A549 (cell line): ENCODE measurements around the gene SLAMF8. TPM values are rescaled to one million over a fixed set of nuclear protein-coding genes. Genes with fewer than 3 reads are reported as not detected.
A peak's percentile ranks its signal among the peaks of the same experiment; 100 is the strongest.

Source experiments
- ATAC-seq, 2 experiments: fragments of 200-7000 bp in 1 of 2; fragments of >200 bp in 1 of 2; cut with Nextera tagmentation in 1 of 2; cut with Tn5 transposase in 1 of 2; 3 replicates each; pipeline versions ENCODE4 v1.8.0 to v1.9.1; 2018 to 2020; ENCODE audit warnings: mild to moderate bottlenecking in 1 of 2, moderate library complexity in 1 of 2
- CTCF ChIA-PET: fragments of 300-600 bp; sonication (Branson Sonifier 250); formaldehyde crosslinking; extraction: SDS; loops from one replicate; lab custom pipeline; 2021; ENCODE audit warnings: antibody characterized with exemption, inconsistent platforms; lab: Yijun Ruan, JAX
- POLR2A ChIA-PET: fragments of 350-600 bp; formaldehyde crosslinking; extraction: SDS; loops from one replicate; lab custom pipeline; 2021; ENCODE audit warnings: antibody characterized with exemption, inconsistent platforms; lab: Yijun Ruan, JAX
- DNase-seq, 2 experiments: peaks; one replicate each; pipeline versions ENCODE4 v3.0.0 to v3.0.0-alpha.2; 2011 to 2016; ENCODE audit warnings: low read depth in 1 of 2, low spot score in 1 of 2
- FAIRE-seq: peaks from 2 replicates; lab custom pipeline; 2011; peaks lifted over from hg19 to GRCh38; lab: Jason Lieb, UNC
- H3K27ac ChIP-seq, 2 experiments: fragments of >200 bp; sonication (Bioruptor Twin); formaldehyde crosslinking; 3 replicates each; pipeline ENCODE4 v1.5.1; 2016 to 2017
- H3K4me1 ChIP-seq: fragments of >200 bp; sonication (Bioruptor Twin); formaldehyde crosslinking; 3 replicates; pipeline ENCODE4 v1.6.1; 2016
- H3K4me2 ChIP-seq: fragments of >200 bp; sonication (Bioruptor Twin); formaldehyde crosslinking; 3 replicates; pipeline ENCODE4 v1.6.1; 2016
- H3K4me3 ChIP-seq: fragments of >200 bp; sonication (Bioruptor Twin); formaldehyde crosslinking; 3 replicates; pipeline ENCODE4 v1.5.1; 2016
- H3K9me3 ChIP-seq: fragments of >200 bp; sonication (Bioruptor Twin); formaldehyde crosslinking; 3 replicates; pipeline ENCODE4 v1.6.1; 2016
- CHD2 ChIP-seq: fragments of 150-350 bp; IDR thresholded peaks from 2 replicates; pipeline ENCODE4 v1.6.1; 2014; ENCODE audit warnings: low read length; ENCODE audit not compliant: partially characterized antibody
- CTCF ChIP-seq: fragments of >200 bp; sonication (Bioruptor Twin); formaldehyde crosslinking; IDR thresholded peaks from 3 replicates; pipeline ENCODE4 v1.5.1; 2016
- FOSL2 ChIP-seq, 2 experiments: fragments of 450-650 bp in 1 of 2; fragments of >200 bp in 1 of 2; sonication (Bioruptor Twin) in 1 of 2; formaldehyde crosslinking; IDR thresholded peaks; 2 replicates each; pipeline versions ENCODE4 v1.5.0 to v1.6.1; 2016 to 2020; ENCODE audit warnings: mild to moderate bottlenecking in 1 of 2, moderate library complexity in 1 of 2
- FOXS1 ChIP-seq: fragments of 250-450 bp; sonication (Bioruptor Pico); IDR thresholded peaks from 2 replicates; pipeline ENCODE4 v1.5.0; 2020; ENCODE audit warnings: mild to moderate bottlenecking, moderate library complexity
- HOXA7 ChIP-seq: fragments of 250-450 bp; sonication (Bioruptor Pico); IDR thresholded peaks from 2 replicates; pipeline ENCODE4 v1.5.0; 2020; ENCODE audit warnings: mild to moderate bottlenecking, moderate library complexity
- KDM1A ChIP-seq: fragments of 200-600 bp; sonication (generic); IDR thresholded peaks from 2 replicates; pipeline ENCODE4 v1.6.1; 2016; ENCODE audit warnings: low read depth, mild to moderate bottlenecking
- KDM5A ChIP-seq: fragments of 200-600 bp; sonication (generic); IDR thresholded peaks from 2 replicates; pipeline ENCODE4 v1.6.1; 2016; ENCODE audit warnings: antibody characterized with exemption, mild to moderate bottlenecking
- MAFK ChIP-seq: fragments of 450-650 bp; IDR thresholded peaks from 2 replicates; pipeline ENCODE4 v1.6.1; 2014; ENCODE audit not compliant: partially characterized antibody
- MAX ChIP-seq: IDR thresholded peaks from 2 replicates; pipeline ENCODE4 v1.6.1; 2012
- MAZ ChIP-seq: fragments of 150-350 bp; IDR thresholded peaks from 2 replicates; pipeline ENCODE4 v1.6.1; 2014; ENCODE audit warnings: antibody characterized with exemption, low read depth, low read length, borderline replicate concordance
- MYC ChIP-seq: IDR thresholded peaks from 2 replicates; pipeline ENCODE4 v1.6.1; 2012; ENCODE audit warnings: mild to moderate bottlenecking, inconsistent platforms, low read length, improper control_type of control experiment, borderline replicate concordance
- POLR2A ChIP-seq: IDR thresholded peaks from 2 replicates; pipeline ENCODE4 v1.6.1; 2012; ENCODE audit warnings: mild to moderate bottlenecking, low read length
- RAD21 ChIP-seq, 2 experiments: fragments of >200 bp in 1 of 2; sonication (Bioruptor Twin) in 1 of 2; formaldehyde crosslinking in 1 of 2; IDR thresholded peaks in 1 of 2; conservative IDR thresholded peaks in 1 of 2; 2 replicates in 1 of 2; 3 replicates in 1 of 2; pipeline ENCODE4 v1.6.1; 2012 to 2018; ENCODE audit warnings: inconsistent platforms in 1 of 2
- SMC3 ChIP-seq: fragments of >200 bp; sonication (Bioruptor Twin); formaldehyde crosslinking; IDR thresholded peaks from 3 replicates; pipeline ENCODE4 v1.6.1; 2018; ENCODE audit warnings: inconsistent platforms
- TFCP2L1 ChIP-seq: fragments of 250-450 bp; sonication (Bioruptor Pico); IDR thresholded peaks from 2 replicates; pipeline ENCODE4 v1.5.0; 2021; ENCODE audit warnings: mild to moderate bottlenecking
- USF2 ChIP-seq: fragments of 450-650 bp; IDR thresholded peaks from 2 replicates; pipeline ENCODE4 v1.6.1; 2014; ENCODE audit warnings: antibody characterized with exemption
- ZC3H11A ChIP-seq: fragments of 450-650 bp; IDR thresholded peaks from 2 replicates; pipeline ENCODE4 v1.6.1; 2014; ENCODE audit warnings: antibody characterized with exemption, mild to moderate bottlenecking
- ZSCAN20 ChIP-seq: fragments of 250-450 bp; sonication (Bioruptor Pico); IDR thresholded peaks from 2 replicates; pipeline ENCODE4 v1.8.0; 2022; ENCODE audit warnings: mild to moderate bottlenecking, moderate library complexity
- WGBS: methylation state at CpG from one replicate; pipeline ENCODE4 v1.1.6; 2017; ENCODE audit errors: missing lambda C conversion rate; 5-methylcytosine and 5-hydroxymethylcytosine counted together
- polyA plus RNA-seq, 4 experiments: library from polyadenylated mRNA; depleted of rRNA in 3 of 4; stranded (reverse); fragments of >200 nt; fragmentation: RNase III in 1 of 4; extraction: RNeasy Plus Mini Kit Qiagen cat#74134 plus additional on column Dnase treatment in 1 of 4; gene quantifications; 2 replicates in 3 of 4; 3 replicates in 1 of 4; pipeline ENCODE4 v1.2.3, GENCODE V29; 2011 to 2017

The SLAMF8 gene
- polyA plus RNA-seq, 2 of the 4 experiments (the other 2 are of a cell fraction) = not detected

- ATAC-seq (no peak), DNase-seq (no peak), FAIRE-seq (no peak)
- no peak overlapping the region for H3K4me3 ChIP-seq
- H3K9me3 ChIP-seq = no peaks in the 10 kb centered on the region
- ChIA-PET CTCF (interaction anchor here (1.3 to 16.7 kb wide), 2 partner anchors 32 to 96 kb away, joined by 3 to 565 read pairs; partner anchors contain the start of gene SLAMF8), POLR2A (no interaction called here)
- TF ChIP-seq USF2 = no peak
- H3K4me2 ChIP-seq = no peak overlapping the region
- no peak overlapping the region for H3K27ac ChIP-seq
- no peaks in the 10 kb centered on the region for H3K4me1 ChIP-seq
- 50% methylated on average over 5 of the region's 5 CpGs for WGBS
These were observed 31.1 kb upstream of the SLAMF8 start for GRCh38 chr1:159795534-159795933.

- peak; percentile 69 for TF ChIP-seq MYC
- TF ChIP-seq SMC3 = peak; percentile 96
- peak; percentile 60; the same call in 1 of the 2 replicates for TF ChIP-seq MAX
- TF ChIP-seq RAD21 (conservative IDR thresholded peaks at IDR 0.05 in 1 of 2, IDR thresholded peaks at IDR 0.05 in 1 of 2) = peak; percentile 87
- no peak for TF ChIP-seq MAFK
- TF ChIP-seq CTCF = peak; percentile 88
- no peak for TF ChIP-seq HOXA7 (CRISPR knock-in tag)
- ChIA-PET CTCF (interaction anchor here (0.6 to 16.7 kb wide), 43 partner anchors 9 to 666 kb away, joined by 3 to 565 read pairs (median 7); partner anchors contain the start of genes DUSP23, SLAMF8 and TAGLN2), POLR2A (interaction anchor here (2.4 kb wide), 1 partner anchor 91 kb away, joined by 12 read pairs; no protein-coding TSS in a partner anchor)
- Histone ChIP-seq H3K9me3 (no peaks in the 10 kb centered on the region; the same call in 2 of the 3 replicates), H3K4me1 (no peaks in the 10 kb centered on the region), H3K4me2 (no peak overlapping the region), H3K27ac (no peak overlapping the region), H3K4me3 (no peak overlapping the region)
- peak; percentile 91 to 99 for ATAC-seq
- DNase-seq = peak; percentile 86 to 91
- 0% methylated on average over 2 of the region's 2 CpGs for WGBS
- FAIRE-seq = peak; percentile 61
These were observed 27.8 kb upstream of the SLAMF8 start for GRCh38 chr1:159798893-159799292.

GRCh38 chr1:159799446-159799985 lies 27.2 kb upstream of the SLAMF8 start:
- FAIRE-seq = no peak
- Histone ChIP-seq H3K4me2 (no peak overlapping the region), H3K27ac (no peak overlapping the region), H3K4me1 (no peaks in the 10 kb centered on the region), H3K9me3 (no peaks in the 10 kb centered on the region; the same call in 2 of the 3 replicates), H3K4me3 (no peak overlapping the region)
- DNase-seq = no peak
- ChIA-PET CTCF (interaction anchor here (0.6 to 16.7 kb wide), 40 partner anchors 8 to 666 kb away, joined by 3 to 565 read pairs (median 8); partner anchors contain the start of genes DUSP23, SLAMF8 and TAGLN2), POLR2A (interaction anchor here (2.4 kb wide), 1 partner anchor 90 kb away, joined by 12 read pairs; no protein-coding TSS in a partner anchor)
- ATAC-seq = no peak
- TF ChIP-seq POLR2A (no peak), FOXS1 (CRISPR knock-in tag) (no peak), HOXA7 (CRISPR knock-in tag) (no peak), CHD2 (no peak), MAFK (no peak), CTCF (no peak), MAX (no peak), KDM5A (no peak), TFCP2L1 (CRISPR knock-in tag) (no peak), FOSL2 (IDR thresholded peaks at IDR 0.05) (no peak), FOSL2 (CRISPR knock-in tag; IDR thresholded peaks at IDR 0.05) (no peak), MAZ (no peak), KDM1A (no peak), ZC3H11A (no peak), USF2 (no peak), ZSCAN20 (CRISPR knock-in tag) (no peak)
- 94% methylated on average over 4 of the region's 4 CpGs for WGBS
